WERI-Rb-1 (cell line): ENCODE results near the gene CADM1.

ENCODE experiments used
- DNase-seq: peaks from one replicate; pipeline ENCODE4 v3.0.0-alpha.2; 2020
- H3K27ac ChIP-seq: fragments of 250-450 bp; sonication (Bioruptor Pico); 2 replicates; pipeline ENCODE4 v1.5.1; 2020; ENCODE audit warnings: mild to moderate bottlenecking, moderate library complexity
- H3K27me3 ChIP-seq: fragments of 250-450 bp; sonication (Bioruptor Pico); 2 replicates; pipeline ENCODE4 v1.5.1; 2021; ENCODE audit warnings: mild to moderate bottlenecking, low read depth, moderate library complexity; ENCODE audit not compliant: insufficient read depth, severe bottlenecking
- H3K36me3 ChIP-seq: fragments of 250-450 bp; sonication (Bioruptor Pico); 2 replicates; pipeline ENCODE4 v1.5.1; 2020; ENCODE audit warnings: mild to moderate bottlenecking, moderate library complexity
- H3K4me3 ChIP-seq: 2 replicates; pipeline ENCODE4 v1.5.1; 2011; ENCODE audit warnings: low read depth, mild to moderate bottlenecking, control low read depth, low read length
- H3K9me3 ChIP-seq: fragments of 250-450 bp; sonication (Bioruptor Pico); 2 replicates; pipeline ENCODE4 v1.5.1; 2021; ENCODE audit warnings: mild to moderate bottlenecking, moderate library complexity; ENCODE audit not compliant: severe bottlenecking
- TF ChIP-seq, protein P1 (sequence below): IDR thresholded peaks from 2 replicates; pipeline ENCODE4 v1.5.1; 2011; ENCODE audit warnings: low read depth, mild to moderate bottlenecking, control low read depth, inconsistent platforms, low read length

Gene CADM1

DNA sequence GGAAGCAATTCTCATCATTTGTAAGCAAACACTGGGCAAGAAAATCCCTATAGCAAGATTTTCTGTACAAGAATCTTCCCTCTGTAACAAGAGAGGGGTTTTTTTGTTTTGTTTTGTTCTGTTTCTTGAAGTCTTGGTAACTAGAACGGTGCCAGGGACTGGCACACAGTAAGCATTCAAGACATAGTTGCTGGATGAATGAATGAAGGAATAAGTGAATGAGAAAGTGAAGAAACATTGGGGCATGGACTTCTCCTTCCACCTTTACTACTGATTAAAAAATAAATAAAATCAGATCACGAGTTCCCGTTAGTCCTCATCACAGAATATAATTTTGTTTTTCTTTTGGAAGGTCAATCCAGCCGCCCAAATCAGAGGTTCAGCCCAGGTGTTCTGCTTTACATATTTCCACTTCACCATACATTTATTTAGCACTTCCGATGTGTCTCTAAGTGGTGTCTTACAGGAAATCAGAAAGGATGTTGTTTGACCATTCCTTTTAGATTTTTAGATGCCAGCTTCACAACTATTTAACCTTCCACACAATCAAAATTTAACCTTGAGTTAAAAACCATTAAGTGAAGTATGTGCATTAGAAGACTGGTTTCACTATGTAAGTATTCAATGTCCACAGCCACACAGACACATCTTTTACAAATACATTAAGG is 281.2 kb downstream of the CADM1 start:
- Histone ChIP-seq H3K9me3 (peaks cover 9% of the 10 kb centered on the region), H3K36me3 (peaks cover 7% of the 10 kb centered on the region), H3K4me3 (no peak overlapping the region), H3K27me3 (no peaks in the 10 kb centered on the region), H3K27ac (peak overlapping the region; percentile 47)
- no peak for DNase-seq
- TF ChIP-seq, protein P1, sequence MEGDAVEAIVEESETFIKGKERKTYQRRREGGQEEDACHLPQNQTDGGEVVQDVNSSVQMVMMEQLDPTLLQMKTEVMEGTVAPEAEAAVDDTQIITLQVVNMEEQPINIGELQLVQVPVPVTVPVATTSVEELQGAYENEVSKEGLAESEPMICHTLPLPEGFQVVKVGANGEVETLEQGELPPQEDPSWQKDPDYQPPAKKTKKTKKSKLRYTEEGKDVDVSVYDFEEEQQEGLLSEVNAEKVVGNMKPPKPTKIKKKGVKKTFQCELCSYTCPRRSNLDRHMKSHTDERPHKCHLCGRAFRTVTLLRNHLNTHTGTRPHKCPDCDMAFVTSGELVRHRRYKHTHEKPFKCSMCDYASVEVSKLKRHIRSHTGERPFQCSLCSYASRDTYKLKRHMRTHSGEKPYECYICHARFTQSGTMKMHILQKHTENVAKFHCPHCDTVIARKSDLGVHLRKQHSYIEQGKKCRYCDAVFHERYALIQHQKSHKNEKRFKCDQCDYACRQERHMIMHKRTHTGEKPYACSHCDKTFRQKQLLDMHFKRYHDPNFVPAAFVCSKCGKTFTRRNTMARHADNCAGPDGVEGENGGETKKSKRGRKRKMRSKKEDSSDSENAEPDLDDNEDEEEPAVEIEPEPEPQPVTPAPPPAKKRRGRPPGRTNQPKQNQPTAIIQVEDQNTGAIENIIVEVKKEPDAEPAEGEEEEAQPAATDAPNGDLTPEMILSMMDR: no peak

GRCh38 chr11:115222218-115222862 is 281.9 kb downstream of the CADM1 start:
- Histone ChIP-seq H3K36me3 (peaks cover 4% of the 10 kb centered on the region; the same call in 1 of the 2 replicates), H3K4me3 (no peak overlapping the region), H3K27ac (peak overlapping the region; percentile 47), H3K9me3 (peaks cover 9% of the 10 kb centered on the region), H3K27me3 (no peaks in the 10 kb centered on the region)
- no peak for DNase-seq
- TF ChIP-seq, protein P1: no peak

- no peak overlapping the region for H3K27ac ChIP-seq
- H3K4me3 ChIP-seq: no peak overlapping the region
- DNase-seq: no peak
- H3K9me3 ChIP-seq: peaks cover 9% of the 10 kb centered on the region
- no peaks in the 10 kb centered on the region for H3K27me3 ChIP-seq
- TF ChIP-seq, protein P1: no peak
- peaks cover 4% of the 10 kb centered on the region for H3K36me3 ChIP-seq
These were observed 282.6 kb downstream of the CADM1 start for GRCh38 chr11:115221461-115222069.

DNA sequence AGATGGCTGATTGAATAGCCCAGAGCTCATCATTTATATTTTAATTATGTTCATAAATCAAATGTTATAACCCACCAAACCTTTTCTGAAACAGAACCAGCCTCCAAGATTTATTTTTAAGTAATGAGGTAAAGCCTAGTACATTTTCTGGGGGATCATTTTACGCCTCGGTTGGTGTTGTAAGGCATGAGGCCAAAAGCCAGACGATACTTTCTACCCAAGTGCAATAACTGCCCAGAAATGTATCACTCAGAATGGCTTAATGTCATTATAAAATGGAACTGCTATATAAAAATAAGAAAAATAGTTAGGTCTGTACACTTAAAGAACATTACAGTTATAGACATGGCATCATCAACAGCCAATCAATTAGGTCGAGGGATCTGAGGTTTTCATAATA is 283.3 kb downstream of the CADM1 start:
- no peak for DNase-seq
- no peaks in the 10 kb centered on the region for H3K27me3 ChIP-seq
- TF ChIP-seq, protein P1: no peak
- peaks cover 9% of the 10 kb centered on the region for H3K9me3 ChIP-seq
- H3K36me3 ChIP-seq: peaks cover 4% of the 10 kb centered on the region
- no peak overlapping the region for H3K27ac ChIP-seq
- no peak overlapping the region for H3K4me3 ChIP-seq

- Histone ChIP-seq H3K9me3 (peaks cover 9% of the 10 kb centered on the region), H3K36me3 (peaks cover 5% of the 10 kb centered on the region), H3K27ac (no peak overlapping the region), H3K27me3 (no peaks in the 10 kb centered on the region), H3K4me3 (no peak overlapping the region)
- DNase-seq: no peak
- TF ChIP-seq, protein P1: no peak
These were observed 283.8 kb downstream of the CADM1 start for GRCh38 chr11:115220423-115220822.
